ENCODE results near the gene PTPN6.

- TF ChIP-seq CTCF (IDR thresholded peaks at IDR 0.05) = no peak
- no peak for TF ChIP-seq POLR2A (IDR thresholded peaks at IDR 0.05)
Measured at GRCh38 chr12:6914246-6914946, 36.8 kb upstream of the PTPN6 start, which contains the start of gene ENO2.

All from suprapubic skin (tissue), 3 donors.